ENCODE results near the gene HOXD11.

DNA sequence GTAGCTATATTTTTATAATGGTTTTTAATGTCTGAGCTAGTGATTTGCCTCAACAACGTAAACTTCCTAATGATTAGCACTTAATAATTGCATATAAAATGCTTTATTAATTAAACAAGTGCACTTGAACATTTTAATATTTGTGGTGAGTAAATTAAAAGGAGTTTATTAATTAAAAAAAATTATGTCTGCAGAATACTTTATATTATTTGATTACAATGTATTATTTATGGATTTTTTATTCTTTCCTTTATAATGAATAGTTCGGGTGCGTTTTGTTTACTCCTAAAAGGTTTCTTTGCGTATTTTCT, 24.7 kb downstream of the HOXD11 start:
- TF ChIP-seq, protein P1, sequence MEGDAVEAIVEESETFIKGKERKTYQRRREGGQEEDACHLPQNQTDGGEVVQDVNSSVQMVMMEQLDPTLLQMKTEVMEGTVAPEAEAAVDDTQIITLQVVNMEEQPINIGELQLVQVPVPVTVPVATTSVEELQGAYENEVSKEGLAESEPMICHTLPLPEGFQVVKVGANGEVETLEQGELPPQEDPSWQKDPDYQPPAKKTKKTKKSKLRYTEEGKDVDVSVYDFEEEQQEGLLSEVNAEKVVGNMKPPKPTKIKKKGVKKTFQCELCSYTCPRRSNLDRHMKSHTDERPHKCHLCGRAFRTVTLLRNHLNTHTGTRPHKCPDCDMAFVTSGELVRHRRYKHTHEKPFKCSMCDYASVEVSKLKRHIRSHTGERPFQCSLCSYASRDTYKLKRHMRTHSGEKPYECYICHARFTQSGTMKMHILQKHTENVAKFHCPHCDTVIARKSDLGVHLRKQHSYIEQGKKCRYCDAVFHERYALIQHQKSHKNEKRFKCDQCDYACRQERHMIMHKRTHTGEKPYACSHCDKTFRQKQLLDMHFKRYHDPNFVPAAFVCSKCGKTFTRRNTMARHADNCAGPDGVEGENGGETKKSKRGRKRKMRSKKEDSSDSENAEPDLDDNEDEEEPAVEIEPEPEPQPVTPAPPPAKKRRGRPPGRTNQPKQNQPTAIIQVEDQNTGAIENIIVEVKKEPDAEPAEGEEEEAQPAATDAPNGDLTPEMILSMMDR (IDR thresholded peaks at IDR 0.05 in 4 of 5, conservative IDR thresholded peaks at IDR 0.05 in 1 of 5), result no peak
- no peak for TF ChIP-seq POLR2A (IDR thresholded peaks at IDR 0.05)

All from gastrocnemius medialis (tissue), 4 donors.